Trophoblast cell (in vitro differentiated cells and primary cell): ENCODE results near the gene GPR84.

Experiments used
- DNase-seq, 2 donors: peaks; one replicate each; pipeline ENCODE4 v3.0.0-alpha.2; 2016
- H2AFZ ChIP-seq: 2 replicates; pipeline ENCODE4 v1.6.1; 2013; ENCODE audit warnings: low read length, moderate library complexity, mild to moderate bottlenecking; ENCODE audit not compliant: insufficient read depth, poor library complexity
- H2AK5ac ChIP-seq: 2 replicates; pipeline ENCODE4 v1.6.1; 2013; ENCODE audit warnings: mild to moderate bottlenecking, low read length
- H2BK120ac ChIP-seq: 2 replicates; pipeline ENCODE4 v1.6.1; 2013; ENCODE audit warnings: low read length, mild to moderate bottlenecking, moderate library complexity; ENCODE audit not compliant: insufficient read depth, poor library complexity
- H2BK12ac ChIP-seq: 2 replicates; pipeline ENCODE4 v1.6.1; 2013; ENCODE audit warnings: mild to moderate bottlenecking, low read length, moderate library complexity
- H2BK5ac ChIP-seq: 2 replicates; pipeline ENCODE4 v1.6.1; 2013; ENCODE audit warnings: low read length, low read depth, moderate library complexity, mild to moderate bottlenecking; ENCODE audit not compliant: poor library complexity
- H3K14ac ChIP-seq: 2 replicates; pipeline ENCODE4 v1.6.1; 2013; ENCODE audit warnings: mild to moderate bottlenecking, low read length
- H3K18ac ChIP-seq: 2 replicates; pipeline ENCODE4 v1.6.1; 2013; ENCODE audit warnings: mild to moderate bottlenecking, low read length
- H3K23ac ChIP-seq: 2 replicates; pipeline ENCODE4 v1.6.1; 2013; ENCODE audit warnings: low read length
- H3K27ac ChIP-seq: 2 replicates; pipeline ENCODE4 v1.5.1; 2013; ENCODE audit warnings: low read depth, mild to moderate bottlenecking, inconsistent platforms, low read length, moderate library complexity
- H3K27me3 ChIP-seq: 2 replicates; pipeline ENCODE4 v1.6.1; 2013; ENCODE audit warnings: inconsistent platforms, mild to moderate bottlenecking, low read length, moderate library complexity; ENCODE audit not compliant: insufficient read depth
- H3K36me3 ChIP-seq, 2 experiments: 1 replicate in 1 of 2; 2 replicates in 1 of 2; pipeline ENCODE4 v1.6.1; 2013; ENCODE audit warnings: low read length in 2 of 2, mild to moderate bottlenecking in 2 of 2, moderate library complexity in 1 of 2; ENCODE audit not compliant: insufficient read depth in 2 of 2, control insufficient read depth in 1 of 2
- H3K4ac ChIP-seq: 2 replicates; pipeline ENCODE4 v1.6.1; 2013; ENCODE audit warnings: low read depth, mild to moderate bottlenecking, low read length, moderate library complexity
- H3K4me1 ChIP-seq, 2 experiments: 1 replicate in 1 of 2; 2 replicates in 1 of 2; pipeline ENCODE4 v1.6.1; 2013; ENCODE audit warnings: low read length in 2 of 2, mild to moderate bottlenecking in 2 of 2, moderate library complexity in 1 of 2; ENCODE audit not compliant: insufficient read depth in 2 of 2, control insufficient read depth in 1 of 2
- H3K4me2 ChIP-seq: 2 replicates; pipeline ENCODE4 v1.6.1; 2013; ENCODE audit warnings: inconsistent platforms, mild to moderate bottlenecking, low read length, moderate library complexity
- H3K4me3 ChIP-seq: 2 replicates; pipeline ENCODE4 v1.5.1; 2013; ENCODE audit warnings: mild to moderate bottlenecking, low read depth, low read length, inconsistent platforms
- H3K79me1 ChIP-seq: one replicate; pipeline ENCODE4 v1.6.1; 2013; ENCODE audit warnings: low read length
- H3K79me2 ChIP-seq: 2 replicates; pipeline ENCODE4 v1.6.1; 2013; ENCODE audit warnings: low read length, mild to moderate bottlenecking; ENCODE audit not compliant: control insufficient read depth, insufficient read depth, poor library complexity
- H3K9ac ChIP-seq: 2 replicates; pipeline ENCODE4 v1.6.1; 2013; ENCODE audit warnings: mild to moderate bottlenecking, low read length
- H3K9me3 ChIP-seq: 2 replicates; pipeline ENCODE4 v1.6.1; 2013; ENCODE audit warnings: low read depth, mild to moderate bottlenecking, control low read depth, inconsistent platforms, low read length; ENCODE audit not compliant: insufficient read depth
- H4K12ac ChIP-seq: 2 replicates; pipeline ENCODE4 v1.6.1; 2013; ENCODE audit warnings: low read depth, mild to moderate bottlenecking, low read length, moderate library complexity
- H4K8ac ChIP-seq: 2 replicates; pipeline ENCODE4 v1.6.1; 2013; ENCODE audit warnings: low read depth, mild to moderate bottlenecking, low read length, moderate library complexity
- H4K91ac ChIP-seq: one replicate; pipeline ENCODE4 v1.6.1; 2013; ENCODE audit warnings: low read depth, mild to moderate bottlenecking, low read length, moderate library complexity
- WGBS: extraction: QIAGEN DNeasy Blood & Tissue Kit; methylation state at CpG from one replicate; pipeline ENCODE4 v1.1.7; 2013; ENCODE audit warnings: missing lambda C conversion rate; ENCODE audit not compliant: insufficient read length, insufficient coverage; ENCODE audit errors: extremely low coverage; 5-methylcytosine and 5-hydroxymethylcytosine counted together

GPR84 gene

DNA sequence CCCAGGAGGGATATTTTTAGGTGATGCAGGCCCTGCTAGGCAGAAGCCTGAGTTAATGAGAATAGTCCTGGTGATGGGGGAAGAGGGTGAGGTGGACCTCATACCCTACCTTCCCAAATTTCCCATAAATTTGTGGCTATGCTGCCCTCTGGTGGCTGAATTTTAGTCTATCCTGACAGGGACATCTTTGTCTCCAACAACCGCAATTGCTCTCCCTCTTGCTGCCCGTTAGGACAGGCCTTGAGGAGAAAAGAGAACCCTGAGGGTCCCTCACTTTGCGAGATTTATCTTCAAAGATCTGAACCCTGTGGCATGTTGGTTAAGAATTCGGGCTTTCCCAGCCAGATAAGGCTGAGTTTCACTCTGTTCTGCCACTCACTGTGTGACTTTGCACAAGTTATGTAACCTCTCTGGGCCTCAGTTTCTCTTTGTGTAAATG lies 30.0 kb upstream of the GPR84 start:
- H3K9me3 ChIP-seq: no peaks in the 10 kb centered on the region
- peaks cover 28 to 34% of the 10 kb centered on the region in 2 experiments for H3K36me3 ChIP-seq
- no peak overlapping the region for H2BK12ac ChIP-seq
- DNase-seq: peak; percentile 92 to 99
- H3K4me3 ChIP-seq: no peak overlapping the region
- no peak overlapping the region for H3K23ac ChIP-seq
- no peak overlapping the region for H4K8ac ChIP-seq
- peaks cover 12% of the 10 kb centered on the region for H3K79me1 ChIP-seq
- no peak overlapping the region for H2AFZ ChIP-seq
- no peak overlapping the region for H3K9ac ChIP-seq
- no peaks in the 10 kb centered on the region for H3K27me3 ChIP-seq
- H3K18ac ChIP-seq: no peak overlapping the region
- H2BK5ac ChIP-seq: no peak overlapping the region
- H3K27ac ChIP-seq: no peak overlapping the region
- H3K4me1 ChIP-seq: peaks cover 11 to 20% of the 10 kb centered on the region in 2 experiments
- no peak overlapping the region for H4K91ac ChIP-seq
- H3K79me2 ChIP-seq: peaks cover 7% of the 10 kb centered on the region
- H4K12ac ChIP-seq: no peak overlapping the region
- no peak overlapping the region for H2BK120ac ChIP-seq
- H3K4ac ChIP-seq: no peak overlapping the region
- no peak overlapping the region for H3K4me2 ChIP-seq
- H3K14ac ChIP-seq: no peak overlapping the region
- H2AK5ac ChIP-seq: no peak overlapping the region
- WGBS: no CpG with 5 or more reads among the region's 4 CpGs

DNA sequence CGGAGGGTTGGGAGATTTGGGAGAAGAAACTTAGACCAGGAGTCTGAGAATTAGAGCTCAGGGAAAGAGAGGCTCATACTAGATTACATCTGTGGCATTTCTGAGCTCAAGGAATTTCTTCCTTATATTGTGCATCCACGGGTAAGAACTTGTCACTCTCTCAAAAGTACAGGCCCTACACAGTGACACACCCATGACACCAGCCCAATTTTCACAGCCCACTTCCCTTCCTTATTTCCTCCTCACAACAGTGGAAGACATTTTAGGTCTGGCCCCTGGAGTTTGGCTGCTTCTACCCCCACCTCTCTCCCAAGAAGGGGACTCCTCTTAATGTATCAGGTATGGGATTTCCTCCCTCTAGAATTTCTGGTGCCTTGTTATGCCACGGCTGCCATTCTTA lies 29.5 kb upstream of the GPR84 start:
- no CpG with 5 or more reads among the region's 3 CpGs for WGBS
- H4K91ac ChIP-seq: no peak overlapping the region
- no peaks in the 10 kb centered on the region for H3K27me3 ChIP-seq
- H3K9ac ChIP-seq: no peak overlapping the region
- H3K4ac ChIP-seq: no peak overlapping the region
- H3K4me1 ChIP-seq: peaks cover 16 to 25% of the 10 kb centered on the region in 2 experiments
- peaks cover 26 to 34% of the 10 kb centered on the region in 2 experiments for H3K36me3 ChIP-seq
- no peak overlapping the region for H2AFZ ChIP-seq
- peak in 1 of 2 donors; percentile 56 for DNase-seq
- peaks cover 18% of the 10 kb centered on the region for H3K79me1 ChIP-seq
- H3K27ac ChIP-seq: no peak overlapping the region
- H3K18ac ChIP-seq: no peak overlapping the region
- H2BK12ac ChIP-seq: no peak overlapping the region
- H3K14ac ChIP-seq: no peak overlapping the region
- H4K12ac ChIP-seq: no peak overlapping the region
- no peak overlapping the region for H2AK5ac ChIP-seq
- no peak overlapping the region for H3K4me3 ChIP-seq
- no peaks in the 10 kb centered on the region for H3K9me3 ChIP-seq
- H2BK120ac ChIP-seq: no peak overlapping the region
- no peak overlapping the region for H4K8ac ChIP-seq
- no peak overlapping the region for H3K23ac ChIP-seq
- H3K79me2 ChIP-seq: peaks cover 7% of the 10 kb centered on the region
- H2BK5ac ChIP-seq: no peak overlapping the region
- no peak overlapping the region for H3K4me2 ChIP-seq

GRCh38 chr12:54393207-54393609 lies 28.9 kb upstream of the GPR84 start:
- Histone ChIP-seq H3K27ac (no peak overlapping the region), H4K91ac (no peak overlapping the region), H3K9ac (no peak overlapping the region), H3K4ac (no peak overlapping the region), H3K36me3 (peaks cover 22 to 31% of the 10 kb centered on the region in 2 experiments), H3K14ac (no peak overlapping the region), H3K79me2 (peaks cover 7% of the 10 kb centered on the region), H4K8ac (no peak overlapping the region), H3K23ac (no peak overlapping the region), H3K4me3 (no peak overlapping the region), H3K79me1 (peaks cover 23% of the 10 kb centered on the region), H3K27me3 (no peaks in the 10 kb centered on the region), H2BK120ac (no peak overlapping the region), H3K4me1 (peaks cover 21 to 31% of the 10 kb centered on the region in 2 experiments), H2BK5ac (no peak overlapping the region), H2AFZ (no peak overlapping the region), H2BK12ac (no peak overlapping the region), H3K18ac (no peak overlapping the region), H3K4me2 (no peak overlapping the region), H2AK5ac (no peak overlapping the region), H3K9me3 (no peaks in the 10 kb centered on the region), H4K12ac (no peak overlapping the region)
- no CpG with 5 or more reads among the region's 6 CpGs for WGBS
- no peak for DNase-seq

DNA sequence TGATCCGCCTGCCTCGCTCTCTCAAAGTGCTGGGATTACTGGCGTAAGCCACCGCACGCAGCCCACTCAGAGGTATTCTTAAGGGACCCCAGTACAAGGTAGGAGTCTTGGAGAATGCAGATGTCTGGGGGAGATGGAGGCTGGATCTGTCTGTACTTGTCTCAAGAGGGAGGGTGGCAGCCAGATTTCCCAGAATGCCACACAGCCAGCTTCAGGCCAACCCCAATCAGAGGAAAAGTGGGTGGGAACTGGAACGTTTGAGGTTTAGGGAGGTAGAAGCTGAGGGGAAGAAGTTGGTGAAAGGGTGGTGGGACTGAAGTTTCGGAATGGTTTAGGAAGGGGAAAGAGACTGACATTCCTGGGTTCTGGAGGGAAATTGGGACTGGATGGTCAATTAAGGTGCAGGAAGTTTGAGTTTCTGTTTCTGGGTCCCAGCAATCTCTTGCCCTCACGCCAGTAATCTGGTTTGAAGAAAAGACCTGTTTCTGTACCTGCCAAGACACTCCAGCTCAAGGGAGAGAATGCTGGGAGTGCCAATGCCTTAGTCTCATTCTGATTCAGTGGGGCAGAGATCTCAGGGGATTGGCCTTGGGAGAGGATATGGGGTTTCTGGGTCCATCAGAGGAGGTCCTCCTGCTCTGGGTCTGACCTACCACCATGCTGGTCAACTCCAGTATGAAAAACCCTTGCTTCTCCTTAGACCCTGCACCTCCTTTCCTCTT lies 28.4 kb upstream of the GPR84 start:
- no peaks in the 10 kb centered on the region for H3K9me3 ChIP-seq
- H4K8ac ChIP-seq: no peak overlapping the region
- H3K4ac ChIP-seq: no peak overlapping the region
- no peak overlapping the region for H4K91ac ChIP-seq
- no peak overlapping the region for H3K18ac ChIP-seq
- H2AFZ ChIP-seq: no peak overlapping the region
- no peak overlapping the region for H2AK5ac ChIP-seq
- no peak for DNase-seq
- H2BK12ac ChIP-seq: peak overlapping the region; percentile 27
- no peak overlapping the region for H3K4me3 ChIP-seq
- 100% methylated on average over 2 of the region's 8 CpGs for WGBS
- H3K14ac ChIP-seq: no peak overlapping the region
- H3K79me2 ChIP-seq: peaks cover 7% of the 10 kb centered on the region
- H3K27ac ChIP-seq: no peak overlapping the region
- H3K23ac ChIP-seq: no peak overlapping the region
- peaks cover 19 to 26% of the 10 kb centered on the region in 2 experiments for H3K36me3 ChIP-seq
- no peak overlapping the region for H2BK120ac ChIP-seq
- no peak overlapping the region for H3K4me2 ChIP-seq
- H2BK5ac ChIP-seq: no peak overlapping the region
- no peak overlapping the region for H4K12ac ChIP-seq
- H3K9ac ChIP-seq: no peak overlapping the region
- H3K4me1 ChIP-seq: peaks cover 25 to 35% of the 10 kb centered on the region in 2 experiments
- peaks cover 28% of the 10 kb centered on the region for H3K79me1 ChIP-seq
- H3K27me3 ChIP-seq: no peaks in the 10 kb centered on the region
